ENCODE data around the gene AOC1.

AOC1 gene

DNA sequence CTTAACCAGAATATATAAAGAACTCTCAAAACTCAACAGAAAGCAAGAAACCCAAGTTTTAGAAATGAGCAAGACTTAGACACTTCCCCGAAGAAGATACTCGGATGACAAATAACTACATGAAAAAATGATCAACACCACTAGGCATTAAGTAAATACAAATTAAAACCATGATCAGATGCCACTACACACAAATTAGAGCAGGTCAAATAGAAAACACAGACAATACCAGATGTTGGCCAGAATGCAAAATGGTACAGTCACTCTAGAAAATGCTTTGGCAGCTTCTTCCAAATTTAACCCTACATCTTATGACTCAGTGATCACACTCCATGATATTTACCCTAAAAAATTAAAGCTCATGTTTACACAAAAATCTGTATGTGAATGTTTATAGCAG is 33.3 kb upstream of the AOC1 start:
- TF ChIP-seq, protein P1, sequence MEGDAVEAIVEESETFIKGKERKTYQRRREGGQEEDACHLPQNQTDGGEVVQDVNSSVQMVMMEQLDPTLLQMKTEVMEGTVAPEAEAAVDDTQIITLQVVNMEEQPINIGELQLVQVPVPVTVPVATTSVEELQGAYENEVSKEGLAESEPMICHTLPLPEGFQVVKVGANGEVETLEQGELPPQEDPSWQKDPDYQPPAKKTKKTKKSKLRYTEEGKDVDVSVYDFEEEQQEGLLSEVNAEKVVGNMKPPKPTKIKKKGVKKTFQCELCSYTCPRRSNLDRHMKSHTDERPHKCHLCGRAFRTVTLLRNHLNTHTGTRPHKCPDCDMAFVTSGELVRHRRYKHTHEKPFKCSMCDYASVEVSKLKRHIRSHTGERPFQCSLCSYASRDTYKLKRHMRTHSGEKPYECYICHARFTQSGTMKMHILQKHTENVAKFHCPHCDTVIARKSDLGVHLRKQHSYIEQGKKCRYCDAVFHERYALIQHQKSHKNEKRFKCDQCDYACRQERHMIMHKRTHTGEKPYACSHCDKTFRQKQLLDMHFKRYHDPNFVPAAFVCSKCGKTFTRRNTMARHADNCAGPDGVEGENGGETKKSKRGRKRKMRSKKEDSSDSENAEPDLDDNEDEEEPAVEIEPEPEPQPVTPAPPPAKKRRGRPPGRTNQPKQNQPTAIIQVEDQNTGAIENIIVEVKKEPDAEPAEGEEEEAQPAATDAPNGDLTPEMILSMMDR (IDR thresholded peaks at IDR 0.05), result no peak

DNA sequence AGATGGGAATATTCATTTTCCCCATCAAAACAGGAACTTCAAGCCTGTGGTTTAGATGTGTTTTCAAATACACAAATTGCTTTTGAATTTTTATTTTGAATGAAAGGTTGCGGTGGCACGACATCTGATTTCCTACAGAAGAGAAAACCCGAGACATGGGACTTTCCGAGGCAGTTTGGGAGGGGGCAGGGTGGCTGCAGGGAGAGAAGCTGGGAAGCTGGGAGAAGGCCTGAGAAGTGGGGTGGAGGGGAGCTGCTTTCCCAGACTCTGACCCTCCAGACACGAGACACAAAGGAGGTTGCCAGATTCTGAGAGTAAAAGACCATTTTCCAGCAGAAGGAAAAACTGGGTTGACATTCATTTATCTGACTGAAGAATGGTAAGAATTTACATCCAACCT is 32.2 kb upstream of the AOC1 start:
- TF ChIP-seq, protein P1 (IDR thresholded peaks at IDR 0.05), result no peak

DNA sequence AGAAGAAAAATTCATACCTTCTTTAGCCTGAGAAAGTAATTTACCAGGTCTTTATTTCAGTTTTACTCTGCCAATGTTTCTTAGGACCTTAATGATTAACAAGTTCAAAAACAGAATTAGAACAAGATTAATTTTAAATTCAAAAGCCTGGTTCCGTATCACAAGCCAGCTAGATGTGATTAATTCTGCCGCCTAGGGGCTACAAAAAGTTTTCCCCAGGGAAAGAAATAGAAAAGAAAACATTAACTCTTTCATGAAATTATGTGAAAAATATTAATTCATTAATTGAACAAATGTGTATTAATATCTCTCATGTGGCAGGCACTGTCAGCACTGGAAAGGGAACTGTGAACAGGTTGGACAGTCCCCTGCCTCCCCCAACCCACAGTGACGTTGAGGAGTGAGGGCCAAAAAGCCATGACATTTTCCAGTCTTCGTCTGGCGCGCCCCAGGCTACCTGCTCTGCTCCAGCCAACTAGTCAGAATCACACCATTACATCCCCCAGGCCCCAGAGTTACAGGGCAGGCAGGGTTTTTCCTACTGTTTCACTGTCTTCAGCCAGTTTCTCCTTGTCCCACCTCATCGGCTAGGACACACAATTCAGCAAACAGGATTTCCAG is 31.6 kb upstream of the AOC1 start:
- TF ChIP-seq, protein P1 (IDR thresholded peaks at IDR 0.05), result no peak

DNA sequence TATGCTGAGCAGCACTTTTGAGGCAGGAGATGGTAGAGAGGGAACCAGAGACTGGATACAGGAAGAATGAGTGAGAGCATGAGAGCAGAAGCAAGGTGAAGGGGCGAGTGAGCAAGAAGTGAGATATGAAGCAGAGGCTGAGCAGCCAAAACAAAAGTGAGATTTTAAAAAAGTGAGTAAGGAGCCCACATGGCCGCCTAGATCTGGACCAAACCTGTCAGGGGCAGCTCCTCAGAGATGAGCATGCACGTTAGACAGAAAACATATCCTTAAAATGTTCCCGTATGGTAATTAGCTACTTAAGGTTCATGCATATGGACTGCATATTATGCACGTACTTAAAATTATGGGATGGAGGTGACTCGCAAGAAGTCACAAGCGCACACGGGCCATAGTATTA is 29.3 kb upstream of the AOC1 start:
- TF ChIP-seq, protein P1 (IDR thresholded peaks at IDR 0.05), result no peak

DNA sequence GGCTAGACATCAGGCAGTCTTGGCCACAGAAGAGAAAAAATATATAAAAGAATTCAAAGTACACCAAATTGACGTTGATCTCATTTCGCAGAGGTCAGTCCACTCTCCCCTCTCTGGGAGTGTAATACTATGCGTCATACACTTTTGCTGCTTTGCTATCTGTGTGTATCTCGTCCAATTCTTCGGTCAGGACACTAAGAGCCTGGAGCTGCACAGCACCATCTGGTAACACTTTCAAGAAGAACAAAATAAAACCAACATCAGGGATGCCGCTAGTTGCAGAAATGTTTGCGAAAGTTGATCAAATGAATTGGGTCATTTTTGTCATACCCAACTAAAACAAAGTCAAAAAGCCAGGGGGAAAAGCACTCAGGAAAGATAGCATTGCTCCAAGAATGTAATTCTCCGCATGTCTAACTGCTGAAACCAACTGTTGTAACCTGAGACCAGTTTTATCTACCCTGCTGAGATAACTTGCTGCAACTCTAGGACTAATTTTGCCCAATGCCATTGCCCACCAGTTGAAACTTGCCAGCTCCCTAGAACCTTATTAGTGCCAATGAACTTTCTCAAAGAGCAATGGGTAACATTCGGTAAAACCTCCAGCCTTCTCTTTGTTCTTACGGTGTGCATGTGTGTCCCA is 28.7 kb upstream of the AOC1 start:
- TF ChIP-seq, protein P1 (IDR thresholded peaks at IDR 0.05), result no peak

DNA sequence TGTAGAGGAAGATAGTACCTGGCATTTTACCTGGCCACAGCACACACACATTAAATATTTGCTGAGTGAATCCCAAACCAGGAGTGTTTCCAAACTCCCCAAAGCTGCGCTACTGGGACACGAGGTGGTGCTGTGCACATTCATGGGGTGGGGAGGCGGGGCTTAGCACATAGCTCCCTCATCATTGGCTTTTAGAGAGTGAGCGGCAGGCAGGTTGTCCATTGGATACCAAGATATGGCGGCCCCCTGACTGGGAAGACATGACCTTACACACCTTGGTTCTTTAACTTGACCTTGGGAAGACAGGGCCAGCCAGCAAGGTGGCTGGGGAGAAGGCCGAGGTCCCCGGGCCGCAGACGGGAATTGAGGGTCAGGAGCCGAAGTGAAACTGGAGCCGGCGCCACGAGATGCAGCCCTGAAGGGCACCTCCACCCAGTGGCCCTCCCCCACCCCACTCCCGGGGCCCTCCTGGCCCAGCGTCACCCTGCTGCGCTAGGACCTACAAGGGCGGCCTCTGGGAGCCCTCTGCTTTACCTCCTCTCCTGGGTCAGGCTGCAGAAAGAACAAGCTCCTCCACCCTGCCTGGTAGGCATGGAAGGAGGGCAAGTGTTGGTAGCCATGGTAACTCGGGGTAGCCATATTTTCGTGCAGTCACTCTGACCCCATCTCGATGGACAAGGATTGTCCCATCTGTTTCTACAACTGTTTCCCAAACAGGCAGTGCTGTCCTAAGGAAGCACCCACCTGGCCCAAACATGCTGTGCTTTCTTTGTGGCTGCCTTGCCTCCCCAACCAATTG is 27.7 kb upstream of the AOC1 start:
- TF ChIP-seq, protein P1 (IDR thresholded peaks at IDR 0.05), result peak; percentile 51

DNA sequence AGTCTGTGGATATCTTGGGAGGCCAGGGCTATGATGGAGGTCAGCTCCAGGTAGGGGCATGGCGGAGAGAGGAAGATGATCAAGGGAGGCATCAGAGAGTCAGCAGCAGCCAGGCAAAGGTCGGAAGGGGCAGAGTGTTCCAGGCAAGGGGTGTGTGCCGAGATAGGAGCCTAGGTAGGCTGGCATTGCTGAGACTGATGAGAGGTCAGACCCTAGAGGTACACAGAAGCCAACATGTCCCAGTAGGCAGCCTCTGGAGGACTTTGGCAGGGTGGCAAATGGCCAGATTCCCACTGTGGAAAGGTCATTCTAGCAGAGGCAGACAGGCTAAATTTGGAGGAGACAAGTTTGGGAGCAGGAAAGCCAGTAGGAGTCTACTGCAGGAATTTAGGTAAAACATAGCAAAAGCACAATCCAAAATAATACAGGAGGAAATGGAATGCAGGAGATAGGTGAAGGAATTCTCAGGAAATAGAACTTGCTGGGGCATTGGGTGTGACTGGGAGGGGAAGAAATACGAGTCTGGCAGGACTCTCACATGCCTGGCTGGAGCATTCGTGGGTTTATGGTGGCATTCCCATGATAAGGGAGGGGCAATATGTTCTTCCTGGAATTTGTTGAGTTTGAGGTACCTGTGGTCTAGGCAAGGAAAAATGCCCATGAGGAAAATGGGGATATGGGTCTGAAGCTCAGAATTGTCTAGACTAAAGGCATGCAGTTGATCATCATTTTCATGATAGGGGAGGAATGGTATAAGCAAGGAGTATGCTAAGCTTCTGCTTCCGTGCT is 26.1 kb upstream of the AOC1 start:
- TF ChIP-seq, protein P1 (IDR thresholded peaks at IDR 0.05), result no peak

All from LNCAP (cell line).